KOPT-K1 (cell line): ENCODE results near the gene ZDHHC13.
A peak's percentile ranks its signal among the peaks of the same experiment; 100 is the strongest.

Source experiments
- H3K27ac ChIP-seq: fragments of 200-600 bp; sonication (generic); 2 replicates; pipeline ENCODE4 v1.5.1; 2016; ENCODE audit warnings: antibody characterized with exemption, mild to moderate bottlenecking, low read depth, low read length; ENCODE audit not compliant: poor library complexity, severe bottlenecking
- H3K36me3 ChIP-seq: fragments of 200-600 bp; sonication (generic); 2 replicates; pipeline ENCODE4 v1.5.1; 2017; ENCODE audit warnings: antibody characterized with exemption, mild to moderate bottlenecking, low read length, moderate library complexity; ENCODE audit not compliant: insufficient read depth
- H3K9me3 ChIP-seq: fragments of 200-600 bp; sonication (generic); 2 replicates; pipeline ENCODE4 v1.5.1; 2017; ENCODE audit warnings: antibody characterized with exemption, low read length, mild to moderate bottlenecking; ENCODE audit not compliant: insufficient read depth, poor library complexity, severe bottlenecking

ZDHHC13 gene

GRCh38 chr11:19116971-19117759 is at the start of gene ZDHHC13:
Gene ZDHHC13 (plus strand): TSS chr11:19117168. CDS start chr11:19117250, 82 bp downstream.
- Histone ChIP-seq H3K9me3 (no peaks in the 10 kb centered on the region), H3K27ac (peak within 1 kb of the TSS; percentile 71), H3K36me3 (peaks cover 12% of the 10 kb centered on the region; the same call in 1 of the 2 replicates)

DNA sequence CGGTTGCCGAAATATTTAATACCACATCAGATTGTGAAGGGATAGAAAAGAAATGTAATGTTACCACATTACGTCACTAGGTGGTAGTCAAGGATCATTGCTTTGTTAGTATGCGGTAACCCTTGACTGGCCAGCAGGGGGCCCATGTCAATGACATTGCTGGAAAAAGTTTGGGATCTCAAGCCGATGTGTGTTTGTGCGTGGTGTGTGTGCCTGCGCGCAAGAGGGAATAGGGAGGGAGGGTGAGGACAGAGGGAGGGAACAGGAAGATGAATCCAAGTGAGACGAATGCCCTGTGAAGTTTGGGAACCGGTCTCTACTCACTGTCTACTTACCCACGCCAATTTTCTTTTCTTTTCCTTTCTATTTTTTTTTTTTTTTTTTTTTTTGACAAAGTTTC is 45.7 kb upstream of the ZDHHC13 start:
- Histone ChIP-seq H3K9me3 (peaks cover 9% of the 10 kb centered on the region), H3K36me3 (no peaks in the 10 kb centered on the region)

DNA sequence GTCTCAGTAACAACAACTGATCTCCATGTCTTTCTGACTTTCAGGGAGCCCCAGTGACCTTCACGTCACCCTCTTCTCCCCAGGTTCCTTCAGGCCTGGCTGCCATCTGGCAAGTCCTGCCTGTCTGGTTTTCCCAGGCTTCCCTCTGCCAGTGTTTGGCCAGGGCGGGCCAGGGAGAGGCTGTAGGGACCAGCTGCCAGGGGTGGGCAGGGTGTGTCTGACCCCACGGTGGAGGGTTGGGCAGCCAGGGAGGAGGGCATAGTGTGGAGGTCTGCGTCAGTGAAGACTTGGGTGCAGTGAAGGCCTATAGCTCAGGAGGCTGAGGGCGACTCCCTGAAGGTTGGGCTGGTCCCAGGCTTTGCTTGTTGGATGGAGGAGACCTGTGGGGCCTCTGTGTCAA is 44.5 kb upstream of the ZDHHC13 start:
- H3K9me3 ChIP-seq, result peaks cover 9% of the 10 kb centered on the region
- no peaks in the 10 kb centered on the region for H3K36me3 ChIP-seq

More for the DNA sequence above, 45.7 kb upstream of the ZDHHC13 start:
- no peak overlapping the region for H3K27ac ChIP-seq

GRCh38 chr11:19073454-19074415 is 43.2 kb upstream of the ZDHHC13 start:
- peaks cover 9% of the 10 kb centered on the region for H3K9me3 ChIP-seq
- no peak overlapping the region for H3K27ac ChIP-seq
- no peaks in the 10 kb centered on the region for H3K36me3 ChIP-seq

More for the DNA sequence above, 44.5 kb upstream of the ZDHHC13 start:
- H3K27ac ChIP-seq, result no peak overlapping the region

DNA sequence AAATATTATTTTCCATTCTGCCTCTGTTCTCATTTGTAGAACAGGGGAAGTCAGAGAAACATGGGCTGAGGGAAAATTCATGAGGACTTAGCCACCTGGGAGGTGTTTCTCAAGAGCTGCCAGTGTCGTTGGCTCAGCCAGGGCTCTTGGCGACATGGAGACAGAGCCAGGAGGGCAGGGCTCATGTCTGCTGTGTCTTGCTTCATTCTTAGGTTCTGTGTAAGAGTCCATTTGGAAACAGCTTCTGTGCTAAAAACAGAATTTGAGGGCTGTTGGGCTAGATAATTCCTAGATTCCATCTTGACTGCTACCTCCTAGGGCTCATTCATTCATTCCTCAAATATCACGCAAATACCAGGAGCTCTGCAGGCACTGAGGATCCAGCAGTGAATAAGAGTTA is 41.3 kb upstream of the ZDHHC13 start:
- Histone ChIP-seq H3K36me3 (no peaks in the 10 kb centered on the region), H3K9me3 (no peaks in the 10 kb centered on the region), H3K27ac (no peak overlapping the region)

DNA sequence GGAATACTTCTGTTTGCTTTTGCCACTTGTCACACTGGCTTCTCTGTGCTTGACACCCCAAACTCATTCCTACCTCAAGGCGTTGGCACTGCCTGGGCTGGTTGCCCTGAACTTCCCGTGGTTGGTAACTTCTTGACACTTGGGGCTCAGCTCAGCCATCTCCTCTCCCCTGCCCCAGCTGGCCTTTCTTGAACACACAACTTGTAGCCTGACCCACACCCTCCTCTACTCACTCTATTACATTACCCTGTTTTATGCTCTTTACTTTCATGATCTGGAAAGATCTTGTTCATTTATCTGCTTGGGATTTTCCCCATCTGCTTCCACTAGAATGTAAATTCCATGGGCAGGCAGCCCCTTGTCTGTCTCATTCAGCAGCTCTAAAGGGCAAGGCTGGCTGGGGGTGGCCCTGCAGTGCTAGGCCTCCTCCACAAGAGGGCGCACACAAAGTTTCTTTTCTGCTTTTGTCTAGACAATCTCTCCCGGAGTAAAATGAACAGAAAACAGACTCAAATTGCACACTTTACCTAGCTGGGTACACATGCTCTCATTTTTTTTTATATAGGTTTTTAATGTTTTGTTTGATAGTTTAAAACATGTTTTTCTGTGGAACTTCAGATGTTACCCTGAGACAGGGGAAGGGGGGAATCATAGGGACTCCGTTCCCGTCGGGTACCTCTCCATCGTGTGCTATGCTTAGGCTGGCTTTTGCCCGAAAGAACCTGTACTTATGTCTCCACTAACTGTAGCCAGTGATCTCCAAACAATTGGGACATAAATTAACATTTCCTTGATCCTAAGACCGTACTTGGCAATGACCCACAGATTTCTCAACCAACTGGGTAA is 40.0 kb upstream of the ZDHHC13 start:
- no peak overlapping the region for H3K27ac ChIP-seq
- H3K36me3 ChIP-seq, result no peaks in the 10 kb centered on the region
- no peaks in the 10 kb centered on the region for H3K9me3 ChIP-seq

DNA sequence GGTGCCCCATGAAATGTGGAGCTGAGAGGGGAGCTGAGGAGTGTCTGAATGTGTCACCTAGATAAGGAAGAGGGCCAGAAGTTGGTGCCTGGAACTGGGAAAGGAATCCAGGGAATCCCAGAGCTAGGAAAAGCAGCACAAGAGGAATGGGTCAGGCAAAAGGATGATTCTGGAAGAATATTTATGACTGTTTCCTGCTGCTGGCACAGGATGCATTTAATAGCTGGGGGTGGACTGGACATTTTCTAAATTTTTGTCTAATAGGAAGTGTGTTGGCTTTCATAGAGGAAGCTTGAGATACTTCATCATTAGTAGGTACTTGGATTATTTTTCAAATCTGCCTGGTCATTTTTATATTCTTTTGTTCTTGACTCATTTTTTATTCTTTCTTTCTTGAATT is 39.0 kb upstream of the ZDHHC13 start:
- Histone ChIP-seq H3K36me3 (no peaks in the 10 kb centered on the region), H3K9me3 (no peaks in the 10 kb centered on the region), H3K27ac (no peak overlapping the region)

- Histone ChIP-seq H3K36me3 (no peaks in the 10 kb centered on the region), H3K9me3 (no peaks in the 10 kb centered on the region), H3K27ac (no peak overlapping the region)
Observed at GRCh38 chr11:19079643-19080440, 37.1 kb upstream of the ZDHHC13 start.

GRCh38 chr11:19080579-19080993 is 36.4 kb upstream of the ZDHHC13 start:
- Histone ChIP-seq H3K36me3 (no peaks in the 10 kb centered on the region), H3K27ac (no peak overlapping the region), H3K9me3 (no peaks in the 10 kb centered on the region)

- Histone ChIP-seq H3K27ac (no peak overlapping the region), H3K9me3 (no peaks in the 10 kb centered on the region)
Observed at GRCh38 chr11:19083166-19083565, 33.8 kb upstream of the ZDHHC13 start.

GRCh38 chr11:19084661-19085315 is 32.2 kb upstream of the ZDHHC13 start:
- H3K27ac ChIP-seq, result no peak overlapping the region
- no peaks in the 10 kb centered on the region for H3K9me3 ChIP-seq
- H3K36me3 ChIP-seq, result no peaks in the 10 kb centered on the region

More at GRCh38 chr11:19083166-19083565, 33.8 kb upstream of the ZDHHC13 start:
- H3K36me3 ChIP-seq, result no peaks in the 10 kb centered on the region

- no peak overlapping the region for H3K27ac ChIP-seq
- H3K36me3 ChIP-seq, result no peaks in the 10 kb centered on the region
- no peaks in the 10 kb centered on the region for H3K9me3 ChIP-seq
Observed at GRCh38 chr11:19087658-19088057, 29.3 kb upstream of the ZDHHC13 start.

GRCh38 chr11:19088791-19089190 is 28.2 kb upstream of the ZDHHC13 start:
- Histone ChIP-seq H3K36me3 (no peaks in the 10 kb centered on the region), H3K27ac (no peak overlapping the region), H3K9me3 (no peaks in the 10 kb centered on the region)
